Glomerular visceral epithelial cell (primary cell): ENCODE data around the gene TTF2.
"Not testable (repeated sequence)": the region's sequence is repeated elsewhere in the genome, so short reads cannot be mapped to it uniquely, and the experiment has no call there.

ENCODE experiments used
- DNase-seq: peaks from one replicate; pipeline ENCODE4 v3.0.0-alpha.2; 2016; ENCODE audit errors: extremely low spot score

The TTF2 gene

GRCh38 chr1:117093870-117094621 lies 33.9 kb downstream of the TTF2 start:
- DNase-seq, result peak; percentile 57

GRCh38 chr1:117094841-117095604 lies 34.9 kb downstream of the TTF2 start:
- DNase-seq, result no peak

GRCh38 chr1:117096951-117097408 lies 36.9 kb downstream of the TTF2 start:
- no peak for DNase-seq

GRCh38 chr1:117097443-117097842 lies 37.3 kb downstream of the TTF2 start:
- no peak for DNase-seq

GRCh38 chr1:117098287-117098890 lies 38.3 kb downstream of the TTF2 start:
- DNase-seq, result no peak

- no peak for DNase-seq
These were observed 41.2 kb downstream of the TTF2 start for GRCh38 chr1:117101334-117101733.

GRCh38 chr1:117101858-117102257 lies 41.7 kb downstream of the TTF2 start:
- DNase-seq, result not testable (repeated sequence)

GRCh38 chr1:117104986-117105385 lies 44.9 kb downstream of the TTF2 start:
- DNase-seq, result no peak

GRCh38 chr1:117105722-117106121 lies 45.6 kb downstream of the TTF2 start:
- DNase-seq, result no peak

GRCh38 chr1:117106478-117106877 lies 46.4 kb downstream of the TTF2 start:
- no peak for DNase-seq

GRCh38 chr1:117107364-117107763 lies 47.2 kb downstream of the TTF2 start:
- no peak for DNase-seq

- DNase-seq, result peak; percentile 18
These were observed 50.6 kb downstream of the TTF2 start for GRCh38 chr1:117110774-117111173.

- no peak for DNase-seq
These were observed 52.1 kb downstream of the TTF2 start for GRCh38 chr1:117112047-117112717.

- no peak for DNase-seq
These were observed 53.1 kb downstream of the TTF2 start for GRCh38 chr1:117113199-117113598.

GRCh38 chr1:117114877-117115276 lies 54.8 kb downstream of the TTF2 start:
- DNase-seq, result no peak

- DNase-seq, result no peak
These were observed 56.1 kb downstream of the TTF2 start for GRCh38 chr1:117116090-117116783.

GRCh38 chr1:117116784-117117130 lies 56.6 kb downstream of the TTF2 start:
- DNase-seq, result no peak

- DNase-seq, result no peak
These were observed 57.6 kb downstream of the TTF2 start for GRCh38 chr1:117117697-117118096.

- no peak for DNase-seq
These were observed 58.0 kb downstream of the TTF2 start for GRCh38 chr1:117118137-117118536.

- DNase-seq, result not testable (repeated sequence)
These were observed 59.0 kb downstream of the TTF2 start for GRCh38 chr1:117119144-117119543.

GRCh38 chr1:117120774-117121588 lies 60.9 kb downstream of the TTF2 start:
- no peak for DNase-seq
